HG02610 (cell line): ENCODE measurements around the gene TRIM52.

Experiments used
- ATAC-seq: cut with Tn5 transposase; IDR thresholded peaks from one replicate; pipeline ENCODE4 v1.9.1; 2021; ENCODE audit warnings: mild to moderate bottlenecking, moderate library complexity; ENCODE audit not compliant: unreplicated experiment

The TRIM52 gene

GRCh38 chr5:181259283-181259682, 1.7 kb downstream of the TRIM52 start:
- no peak for ATAC-seq

DNA sequence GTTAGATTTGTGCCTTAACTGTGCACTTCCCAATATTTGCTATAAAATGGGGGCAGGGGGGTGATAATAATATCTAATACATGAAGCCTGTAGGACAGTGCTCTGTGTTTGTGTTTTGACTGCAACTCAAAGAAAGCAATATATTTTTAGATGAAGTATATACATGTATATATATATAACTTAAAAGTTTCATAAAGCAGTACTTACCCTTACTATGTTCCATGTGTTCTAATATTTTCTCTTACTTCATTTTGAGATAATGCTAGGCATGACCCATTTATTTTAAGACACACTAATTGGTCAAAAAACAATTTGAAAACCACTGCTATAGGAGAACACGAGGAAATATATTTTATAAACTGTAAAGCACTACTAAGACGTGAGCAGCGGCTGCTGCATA, 2.4 kb downstream of the TRIM52 start:
- ATAC-seq, result no peak

DNA sequence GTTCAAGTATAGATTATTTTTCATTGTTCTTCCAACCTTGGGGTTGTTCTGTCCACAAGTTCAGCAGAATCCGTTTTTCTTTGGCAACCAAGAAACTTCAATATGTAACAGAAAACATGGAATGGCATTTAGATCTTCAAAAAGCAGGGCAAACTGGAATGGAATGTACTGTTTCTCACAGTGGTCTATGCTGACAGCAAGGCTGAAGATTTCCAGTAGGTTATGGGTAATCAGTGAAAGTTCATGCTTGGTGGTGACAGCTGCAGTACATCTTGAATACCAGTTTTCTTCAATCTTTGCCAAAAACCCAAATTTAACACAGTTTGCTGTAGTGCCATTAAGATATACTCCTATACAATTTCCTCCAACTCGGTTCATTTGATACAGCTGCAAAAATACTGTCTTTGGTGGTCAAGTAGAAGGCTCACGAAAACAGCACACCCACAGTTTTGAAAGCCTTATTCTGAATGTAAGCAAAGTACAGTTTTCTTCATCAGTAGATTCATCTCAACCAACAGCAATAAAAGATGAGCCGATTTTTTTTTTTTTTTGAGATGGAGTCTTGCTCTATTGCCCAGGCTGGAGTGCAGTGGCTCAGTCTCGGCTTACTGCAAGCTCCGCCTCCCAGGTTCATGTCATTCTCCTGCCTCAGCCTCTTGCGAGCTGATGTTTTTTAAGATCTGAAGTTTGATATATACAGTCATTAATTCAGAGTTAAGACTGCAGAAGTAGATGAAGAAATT, 4.9 kb downstream of the TRIM52 start:
- no peak for ATAC-seq

DNA sequence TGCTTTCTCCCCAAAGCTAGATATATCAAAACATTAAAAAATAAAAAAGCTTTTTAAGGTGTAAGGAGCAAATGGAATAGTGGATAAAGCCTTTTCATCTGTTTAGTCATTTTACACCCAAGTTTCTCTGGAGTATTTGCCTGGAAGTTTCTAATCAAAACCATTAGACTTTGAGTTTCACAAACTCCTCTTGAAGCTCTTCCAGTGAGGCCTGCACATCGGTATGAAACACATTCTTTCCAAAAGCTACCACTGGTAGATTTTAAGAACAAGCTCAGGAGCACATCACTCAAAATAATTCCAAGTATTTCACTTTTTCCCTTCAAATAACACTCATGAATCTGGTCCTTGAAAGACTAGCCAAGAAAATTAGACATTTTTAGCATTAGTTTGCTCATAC, 5.7 kb downstream of the TRIM52 start:
- ATAC-seq, result no peak

DNA sequence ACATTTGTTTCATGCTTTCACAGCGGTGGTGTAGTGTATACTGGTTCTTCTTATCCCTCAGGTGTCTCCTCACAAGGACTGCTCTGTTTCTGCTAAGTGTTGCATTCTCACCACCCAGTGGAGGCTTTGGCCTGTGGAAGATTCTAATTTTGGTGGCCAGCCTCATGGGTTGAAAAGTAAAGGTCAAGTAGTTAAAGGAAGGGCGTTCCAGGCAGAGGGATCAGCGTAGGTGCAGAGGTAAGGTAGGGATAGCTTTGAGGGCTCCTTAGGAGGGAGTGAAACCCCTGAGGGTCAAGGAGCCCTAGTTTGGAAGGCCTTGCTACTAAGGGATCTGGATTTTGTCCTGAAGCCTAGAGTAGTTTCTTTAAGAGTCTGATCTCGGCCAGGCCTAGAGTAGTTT, 12.7 kb downstream of the TRIM52 start:
- no peak for ATAC-seq

DNA sequence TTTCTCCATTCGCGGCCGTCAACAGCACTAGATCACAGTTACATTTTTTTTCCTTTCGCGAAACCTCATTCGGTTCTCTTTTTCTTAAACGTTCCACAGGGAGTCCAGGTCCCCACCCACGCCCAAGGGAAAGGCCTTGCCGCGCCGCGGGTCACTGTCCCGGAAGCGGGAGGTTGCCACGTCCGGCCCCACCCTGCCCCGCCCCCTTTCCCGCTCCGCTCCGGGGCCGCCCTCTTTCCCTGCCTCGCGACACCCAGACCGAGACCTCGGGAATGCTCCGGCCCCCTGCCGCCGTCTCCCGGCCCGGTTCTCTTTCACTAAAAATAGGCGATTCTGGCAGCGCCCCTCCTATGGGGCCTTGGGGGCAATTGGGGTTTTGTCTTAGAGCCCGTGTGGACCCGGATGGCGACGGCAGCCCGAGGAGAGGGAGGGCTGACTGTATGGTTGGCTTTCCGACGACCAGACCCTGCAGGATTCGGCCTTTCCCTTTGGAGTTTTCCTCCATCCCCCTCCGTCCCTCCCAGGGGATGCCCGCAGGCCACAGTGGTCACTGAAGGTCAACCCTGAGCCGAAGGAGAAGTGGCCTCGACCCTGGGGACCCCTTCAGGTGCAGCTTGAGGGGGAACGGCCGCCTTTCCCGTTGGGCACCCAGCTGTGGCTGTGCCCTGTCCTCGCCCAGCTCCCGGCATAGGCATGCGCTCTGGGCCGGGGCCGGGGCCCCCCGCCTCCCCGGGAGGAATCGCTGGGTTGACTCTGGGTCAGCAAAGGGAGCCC, 14.5 kb downstream of the TRIM52 start:
- ATAC-seq, result peak; percentile 39

GRCh38 chr5:181245427-181246275, 15.3 kb downstream of the TRIM52 start:
- no peak for ATAC-seq

DNA sequence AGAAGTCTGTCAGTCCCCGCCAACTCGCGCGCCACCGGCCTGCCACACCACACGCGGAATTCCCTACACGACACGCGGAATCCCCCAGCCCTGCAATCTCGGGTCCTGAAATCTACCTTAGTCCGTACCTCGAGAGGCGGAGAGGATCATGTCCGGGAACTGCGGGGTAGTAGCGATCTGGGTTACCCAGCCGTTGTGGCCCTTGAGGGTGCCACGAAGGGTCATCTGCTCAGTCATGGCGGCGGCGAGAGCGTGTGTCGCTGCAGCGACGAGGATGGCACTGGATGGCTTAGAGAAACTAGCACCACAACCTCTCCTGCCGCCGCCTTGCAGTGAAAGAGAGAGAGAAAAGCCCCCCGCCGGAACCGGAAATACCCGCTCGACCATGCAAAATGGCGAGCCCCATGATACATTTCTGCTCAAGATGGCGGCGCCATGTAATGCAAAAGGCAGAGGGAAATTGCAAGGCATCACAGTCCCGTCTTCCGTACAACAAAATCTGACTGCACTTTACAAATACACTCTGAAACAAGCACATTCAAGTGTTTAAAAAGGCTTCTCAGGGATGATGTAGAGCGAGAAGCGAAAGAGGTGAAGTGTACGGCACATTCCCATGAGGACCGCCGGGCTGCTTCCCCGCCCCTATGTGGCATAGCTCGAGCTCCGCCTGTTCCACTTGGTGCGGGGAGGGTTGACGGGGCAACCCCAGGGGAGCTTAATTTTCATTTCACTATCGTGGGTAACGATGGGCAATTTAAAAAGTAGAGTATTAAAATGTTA, 17.2 kb downstream of the TRIM52 start, which contains the start of gene RACK1:
TSS of gene RACK1 (minus strand) at position 343 of the 780 bp plus-strand sequence. CDS start at position 237, 106 bp downstream.
- ATAC-seq, result peak; percentile 73

DNA sequence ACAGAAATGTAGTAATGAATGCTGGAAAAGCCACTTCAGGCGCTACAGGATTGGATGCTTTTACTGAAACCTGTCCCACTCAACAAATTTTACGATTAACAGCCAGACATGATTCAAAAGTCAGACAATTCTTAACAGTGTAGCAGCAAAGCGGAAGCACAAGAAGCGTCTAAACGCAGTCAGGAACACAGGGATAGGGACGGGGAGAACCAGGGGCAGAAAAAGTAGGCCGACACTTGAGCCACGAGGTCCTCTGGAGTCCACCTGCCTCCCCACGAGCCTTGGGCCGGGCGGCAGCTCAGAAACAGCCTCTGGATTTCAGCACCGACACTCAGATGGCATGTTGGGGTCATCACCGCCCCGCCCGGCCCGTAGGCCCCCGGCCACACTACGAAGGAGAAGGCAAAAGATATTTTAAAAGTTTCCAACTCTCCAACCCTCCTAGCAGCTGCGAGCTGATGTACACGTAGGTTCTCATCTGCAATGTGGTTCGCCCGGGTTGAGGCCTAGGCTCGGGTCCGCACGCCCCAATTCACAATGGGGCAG, 17.9 kb downstream of the TRIM52 start:
- ATAC-seq, result no peak

GRCh38 chr5:181242031-181242451, 18.9 kb downstream of the TRIM52 start:
- ATAC-seq, result no peak

- ATAC-seq, result no peak
These were observed 19.5 kb downstream of the TRIM52 start for GRCh38 chr5:181241393-181241975.

- no peak for ATAC-seq
These were observed 21.8 kb downstream of the TRIM52 start for GRCh38 chr5:181239062-181239663.

DNA sequence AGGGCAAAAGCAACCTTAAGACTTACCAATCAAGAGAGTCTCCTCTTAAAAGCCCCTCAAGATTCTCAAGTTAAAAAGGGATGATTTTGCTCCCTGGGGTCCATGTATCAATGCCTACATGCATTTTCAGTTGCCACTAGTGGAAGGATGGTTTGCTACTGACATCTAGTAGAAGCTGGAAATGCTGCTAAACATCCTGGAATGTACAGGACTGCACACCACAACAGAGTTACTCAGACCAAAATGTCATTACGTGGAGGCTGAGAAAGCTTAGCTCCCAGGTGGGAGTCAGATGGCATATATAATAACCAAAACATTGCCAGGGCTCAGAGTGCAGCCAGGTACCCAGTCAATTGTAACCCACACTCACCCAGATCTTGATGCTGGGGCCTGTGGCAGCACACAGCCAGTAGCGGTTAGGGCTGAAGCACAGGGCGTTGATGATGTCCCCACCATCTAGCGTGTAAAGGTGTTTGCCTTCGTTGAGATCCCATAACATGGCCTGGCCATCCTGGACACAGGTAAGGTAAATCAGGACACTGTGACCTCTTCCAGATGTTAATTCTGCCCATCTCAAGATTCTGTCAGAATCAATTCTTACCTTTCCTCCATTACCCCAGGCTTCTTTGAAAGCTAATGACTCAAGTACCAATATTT, 23.1 kb downstream of the TRIM52 start:
- no peak for ATAC-seq

GRCh38 chr5:181236954-181237641, 23.8 kb downstream of the TRIM52 start:
- no peak for ATAC-seq

DNA sequence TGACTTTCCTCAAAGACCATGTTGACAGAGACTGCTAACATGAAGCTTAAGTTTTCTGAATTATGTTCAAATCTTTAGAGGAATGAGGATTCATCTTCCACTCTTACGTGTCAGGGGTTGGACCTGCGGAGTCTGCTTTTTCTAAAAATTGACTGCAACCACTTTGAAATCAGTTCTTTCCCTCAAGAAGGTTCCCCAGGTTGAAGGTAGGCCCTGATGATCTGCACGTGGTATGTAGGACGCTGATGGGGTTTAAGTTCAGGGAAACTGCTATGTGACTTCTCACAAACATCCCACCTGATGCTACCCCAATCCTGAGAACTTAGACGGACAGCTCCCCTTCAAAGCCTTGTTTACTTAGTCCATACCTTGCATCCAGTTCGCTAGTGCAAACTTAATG, 24.5 kb downstream of the TRIM52 start:
- no peak for ATAC-seq

GRCh38 chr5:181235689-181236366, 25.1 kb downstream of the TRIM52 start:
- ATAC-seq, result no peak

GRCh38 chr5:181235323-181235688, 25.6 kb downstream of the TRIM52 start:
- no peak for ATAC-seq
